H9 (cell line): ENCODE results near the gene GSK3A. TPM values are rescaled to one million over a fixed set of nuclear protein-coding genes. Genes with fewer than 3 reads are reported as not detected.

Source experiments
- DNase-seq: peaks from one replicate; pipeline ENCODE4 v3.0.0-alpha.2; 2017
- H2AFZ ChIP-seq: one replicate; pipeline ENCODE4 v1.6.1; 2013; ENCODE audit warnings: mild to moderate bottlenecking, low read length, control low read depth, moderate library complexity
- H2AK5ac ChIP-seq: 2 replicates; pipeline ENCODE4 v1.6.1; 2013; ENCODE audit warnings: low read length, control low read depth, mixed read lengths; ENCODE audit not compliant: insufficient read length
- H2BK120ac ChIP-seq: one replicate; pipeline ENCODE4 v1.6.1; 2013; ENCODE audit warnings: low read depth, mild to moderate bottlenecking, low read length, control low read depth, inconsistent platforms; ENCODE audit not compliant: poor library complexity, severe bottlenecking
- H2BK12ac ChIP-seq: 2 replicates; pipeline ENCODE4 v1.6.1; 2013; ENCODE audit warnings: low read length, control low read depth, mixed read lengths, low read depth; ENCODE audit not compliant: insufficient read length
- H2BK15ac ChIP-seq: 2 replicates; pipeline ENCODE4 v1.6.1; 2013; ENCODE audit warnings: low read depth, low read length, control low read depth
- H2BK20ac ChIP-seq: one replicate; pipeline ENCODE4 v1.6.1; 2013; ENCODE audit warnings: low read depth, mild to moderate bottlenecking, low read length, control low read depth, inconsistent platforms; ENCODE audit not compliant: poor library complexity, severe bottlenecking
- H2BK5ac ChIP-seq: 2 replicates; pipeline ENCODE4 v1.6.1; 2013; ENCODE audit warnings: low read length, control low read depth, mixed read lengths; ENCODE audit not compliant: insufficient read length
- H3K14ac ChIP-seq: 2 replicates; pipeline ENCODE4 v1.6.1; 2013; ENCODE audit warnings: low read length, control low read depth; ENCODE audit not compliant: insufficient read depth
- H3K18ac ChIP-seq: 2 replicates; pipeline ENCODE4 v1.6.1; 2013; ENCODE audit warnings: low read depth, mild to moderate bottlenecking, mixed read lengths, low read length, control low read depth; ENCODE audit not compliant: insufficient read length
- H3K23ac ChIP-seq: 2 replicates; pipeline ENCODE4 v1.6.1; 2013; ENCODE audit warnings: low read length, control low read depth, mixed read lengths, low read depth; ENCODE audit not compliant: insufficient read length
- H3K23me2 ChIP-seq: 2 replicates; pipeline ENCODE4 v1.6.1; 2013; ENCODE audit warnings: low read depth, mild to moderate bottlenecking, mixed read lengths, low read length, control low read depth; ENCODE audit not compliant: insufficient read length, poor library complexity, severe bottlenecking
- H3K27ac ChIP-seq: 2 replicates; pipeline ENCODE4 v1.5.1; 2013; ENCODE audit warnings: low read length, control low read depth, mixed read lengths, low read depth; ENCODE audit not compliant: insufficient read length
- H3K27me3 ChIP-seq: 2 replicates; pipeline ENCODE4 v1.6.1; 2013; ENCODE audit warnings: low read length, control low read depth, inconsistent platforms; ENCODE audit not compliant: insufficient read depth
- H3K4ac ChIP-seq: 2 replicates; pipeline ENCODE4 v1.6.1; 2013; ENCODE audit warnings: low read depth, mild to moderate bottlenecking, control low read depth, inconsistent platforms, low read length, moderate library complexity
- H3K4me1 ChIP-seq: 2 replicates; pipeline ENCODE4 v1.6.1; 2013; ENCODE audit warnings: low read length, control low read depth, inconsistent platforms; ENCODE audit not compliant: insufficient read depth
- H3K4me2 ChIP-seq: 2 replicates; pipeline ENCODE4 v1.6.1; 2013; ENCODE audit warnings: low read length, control low read depth, mixed read lengths; ENCODE audit not compliant: insufficient read length, insufficient read depth
- H3K56ac ChIP-seq: 2 replicates; pipeline ENCODE4 v1.6.1; 2013; ENCODE audit warnings: low read depth, mild to moderate bottlenecking, mixed read lengths, low read length, control low read depth; ENCODE audit not compliant: insufficient read length
- H3K79me1 ChIP-seq: 2 replicates; pipeline ENCODE4 v1.6.1; 2013; ENCODE audit warnings: low read depth, mild to moderate bottlenecking, moderate library complexity, low read length, control low read depth, inconsistent platforms; ENCODE audit not compliant: insufficient read depth, poor library complexity, severe bottlenecking
- H3K79me2 ChIP-seq: 2 replicates; pipeline ENCODE4 v1.6.1; 2013; ENCODE audit warnings: low read length, control low read depth, inconsistent platforms; ENCODE audit not compliant: insufficient read depth
- H3K9ac ChIP-seq: 2 replicates; pipeline ENCODE4 v1.6.1; 2013; ENCODE audit warnings: low read length, control low read depth, mixed read lengths; ENCODE audit not compliant: insufficient read length; ENCODE audit errors: extremely low read depth
- H3K9me3 ChIP-seq: one replicate; pipeline ENCODE4 v1.6.1; 2013; ENCODE audit warnings: low read depth, low read length, inconsistent platforms; ENCODE audit not compliant: control insufficient read depth
- H3T11ph ChIP-seq: one replicate; pipeline ENCODE4 v1.6.1; 2013; ENCODE audit warnings: mild to moderate bottlenecking, low read length, control low read depth, inconsistent platforms
- H4K20me1 ChIP-seq: one replicate; pipeline ENCODE4 v1.6.1; 2013; ENCODE audit not compliant: control insufficient read depth, insufficient read length, insufficient read depth
- H4K5ac ChIP-seq: 2 replicates; pipeline ENCODE4 v1.6.1; 2013; ENCODE audit warnings: low read depth, mild to moderate bottlenecking, mixed read lengths, low read length, control low read depth; ENCODE audit not compliant: insufficient read length
- H4K8ac ChIP-seq: replicated peaks from 2 replicates; pipeline ENCODE4 v1.6.1; 2013; ENCODE audit warnings: low read length, control low read depth, mixed read lengths, low read depth; ENCODE audit not compliant: insufficient read length
- H4K91ac ChIP-seq: 2 replicates; pipeline ENCODE4 v1.6.1; 2013; ENCODE audit warnings: low read depth, mild to moderate bottlenecking, moderate library complexity, mixed read lengths, low read length, control low read depth; ENCODE audit not compliant: insufficient read length
- H3K27ac Mint-ChIP-seq, 3 experiments: 2 replicates in 2 of 3; 3 replicates in 1 of 3; pipeline ENCODE4 v1.8.0; 2020 to 2021; ENCODE audit warnings: mixed read lengths in 3 of 3, mild to moderate bottlenecking in 1 of 3, moderate library complexity in 1 of 3
- H3K27me3 Mint-ChIP-seq: 2 replicates; pipeline ENCODE4 v1.8.0; 2021; ENCODE audit warnings: low read depth, mild to moderate bottlenecking, moderate library complexity, mixed read lengths
- H3K36me3 Mint-ChIP-seq, 3 experiments: 2 replicates in 2 of 3; 3 replicates in 1 of 3; pipeline ENCODE4 v1.8.0; 2020 to 2021; ENCODE audit warnings: low read depth in 3 of 3, mixed read lengths in 3 of 3; ENCODE audit not compliant: insufficient read depth in 1 of 3
- H3K4me1 Mint-ChIP-seq, 2 experiments: 2 replicates each; pipeline ENCODE4 v1.8.0; 2020; ENCODE audit warnings: mixed read lengths in 2 of 2
- H3K4me3 Mint-ChIP-seq, 2 experiments: 2 replicates in 1 of 2; 3 replicates in 1 of 2; pipeline ENCODE4 v1.8.0; 2020 to 2021; ENCODE audit warnings: mild to moderate bottlenecking in 2 of 2, mixed read lengths in 2 of 2, moderate library complexity in 1 of 2
- H3K9me3 Mint-ChIP-seq, 2 experiments: 2 replicates in 1 of 2; 3 replicates in 1 of 2; pipeline ENCODE4 v1.8.0; 2020; ENCODE audit warnings: mild to moderate bottlenecking in 2 of 2, mixed read lengths in 2 of 2, moderate library complexity in 1 of 2
- WGBS: extraction: QIAGEN DNeasy Blood & Tissue Kit; methylation state at CpG from one replicate; pipeline ENCODE4 v1.1.7; 2013; ENCODE audit warnings: missing lambda C conversion rate, low lambda C conversion rate, mixed read lengths; ENCODE audit not compliant: insufficient read length; ENCODE audit errors: extremely low coverage; 5-methylcytosine and 5-hydroxymethylcytosine counted together
- total RNA-seq: library from RNA; stranded (reverse); gene quantifications from 2 replicates; pipeline ENCODE4 v1.2.1, GENCODE V29; 2021
- TF ChIP-seq, protein P1 (sequence below): fragments of 200-600 bp; sonication (generic); conservative IDR thresholded peaks from 3 replicates; pipeline ENCODE4 v1.8.0; 2021; ENCODE audit warnings: antibody characterized with exemption, mild to moderate bottlenecking

The GSK3A gene
- total RNA-seq, 1 experiment from 2014 or later: 52.4 TPM

DNA sequence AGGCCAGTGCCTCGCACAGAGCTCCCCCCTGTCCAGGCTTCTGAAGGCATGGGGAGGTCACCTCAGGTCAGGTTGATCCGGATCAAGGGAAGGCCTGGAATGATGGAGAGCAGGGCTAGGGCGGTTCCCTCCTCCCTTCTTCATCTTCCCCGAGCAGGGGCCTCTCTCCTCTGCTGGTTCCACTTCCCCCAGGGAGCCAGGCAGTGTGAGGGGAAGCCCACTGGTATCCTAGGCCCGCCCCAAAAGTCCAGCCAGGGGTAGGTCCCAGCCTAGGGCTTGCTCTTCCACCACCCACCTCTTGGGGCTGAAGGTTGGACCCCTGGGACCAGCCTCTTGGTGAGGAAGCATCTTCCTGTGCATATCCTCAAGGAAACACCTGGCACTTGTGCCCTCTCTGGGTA lies 43.1 kb upstream of the GSK3A start:
- H2BK12ac ChIP-seq: no peak overlapping the region
- no peak overlapping the region for H2AK5ac ChIP-seq
- no peak overlapping the region for H3K4ac ChIP-seq
- peaks cover 10 to 34% (median 34%) of the 10 kb centered on the region in 3 experiments for H3K36me3 Mint-ChIP-seq
- H3K4me3 Mint-ChIP-seq: peak overlapping the region; percentile 82 to 89
- TF ChIP-seq, protein P1, sequence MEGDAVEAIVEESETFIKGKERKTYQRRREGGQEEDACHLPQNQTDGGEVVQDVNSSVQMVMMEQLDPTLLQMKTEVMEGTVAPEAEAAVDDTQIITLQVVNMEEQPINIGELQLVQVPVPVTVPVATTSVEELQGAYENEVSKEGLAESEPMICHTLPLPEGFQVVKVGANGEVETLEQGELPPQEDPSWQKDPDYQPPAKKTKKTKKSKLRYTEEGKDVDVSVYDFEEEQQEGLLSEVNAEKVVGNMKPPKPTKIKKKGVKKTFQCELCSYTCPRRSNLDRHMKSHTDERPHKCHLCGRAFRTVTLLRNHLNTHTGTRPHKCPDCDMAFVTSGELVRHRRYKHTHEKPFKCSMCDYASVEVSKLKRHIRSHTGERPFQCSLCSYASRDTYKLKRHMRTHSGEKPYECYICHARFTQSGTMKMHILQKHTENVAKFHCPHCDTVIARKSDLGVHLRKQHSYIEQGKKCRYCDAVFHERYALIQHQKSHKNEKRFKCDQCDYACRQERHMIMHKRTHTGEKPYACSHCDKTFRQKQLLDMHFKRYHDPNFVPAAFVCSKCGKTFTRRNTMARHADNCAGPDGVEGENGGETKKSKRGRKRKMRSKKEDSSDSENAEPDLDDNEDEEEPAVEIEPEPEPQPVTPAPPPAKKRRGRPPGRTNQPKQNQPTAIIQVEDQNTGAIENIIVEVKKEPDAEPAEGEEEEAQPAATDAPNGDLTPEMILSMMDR: no peak
- H4K20me1 ChIP-seq: peaks cover 3% of the 10 kb centered on the region
- peaks cover 11% of the 10 kb centered on the region for H3K79me1 ChIP-seq
- H3K4me2 ChIP-seq: peak overlapping the region; percentile 83
- H2BK15ac ChIP-seq: no peak overlapping the region
- no peaks in the 10 kb centered on the region for H3K27me3 ChIP-seq
- no peak overlapping the region for H3K56ac ChIP-seq
- no peak overlapping the region for H3T11ph ChIP-seq
- peaks cover 3% of the 10 kb centered on the region; the same call in 1 of the 2 replicates for H3K79me2 ChIP-seq
- peak overlapping the region in 1 of 3 experiments; percentile 46; a peak in 1 of 7 replicates for H3K27ac Mint-ChIP-seq
- H3K14ac ChIP-seq: no peak overlapping the region
- no peak overlapping the region for H3K9ac ChIP-seq
- no peaks in the 10 kb centered on the region; the same call in 1 of the 2 replicates for H3K27me3 Mint-ChIP-seq
- no peak overlapping the region for H4K5ac ChIP-seq
- no peaks in the 10 kb centered on the region for H3K9me3 ChIP-seq
- no peak overlapping the region for H3K27ac ChIP-seq
- no CpG with 5 or more reads among the region's 5 CpGs for WGBS
- no peaks in the 10 kb centered on the region for H3K9me3 Mint-ChIP-seq
- H3K4me1 ChIP-seq: peaks cover 8% of the 10 kb centered on the region; the same call in 1 of the 2 replicates
- H2BK120ac ChIP-seq: no peak overlapping the region
- DNase-seq: peak; percentile 24
- peaks cover 19% of the 10 kb centered on the region for H3K23me2 ChIP-seq
- H3K4me1 Mint-ChIP-seq: peaks cover 26 to 39% of the 10 kb centered on the region in 2 experiments
- H2BK20ac ChIP-seq: no peak overlapping the region
- no peak overlapping the region for H3K18ac ChIP-seq
- H3K23ac ChIP-seq: no peak overlapping the region
- H2BK5ac ChIP-seq: no peak overlapping the region
- no peak overlapping the region for H4K8ac ChIP-seq
- no peak overlapping the region for H2AFZ ChIP-seq
- no peak overlapping the region for H4K91ac ChIP-seq
